OCI-LY7 (cell line): ENCODE results near the gene ITGAV. TPM values are rescaled to one million over a fixed set of nuclear protein-coding genes. Genes with fewer than 3 reads are reported as not detected.

Experiments
- BruUV-seq: library from RNA; stranded (reverse); fragments of 400-500 nt; replicated peaks from 2 replicates; lab custom pipeline; 2021; lab: Mats Ljungman, UMichigan
- CTCF ChIA-PET: fragments of 300-600 bp; sonication (Branson Sonifier 250); formaldehyde crosslinking; loops from one replicate; lab custom pipeline; 2022; ENCODE audit warnings: antibody characterized with exemption; ENCODE audit not compliant: unreplicated experiment; lab: Charles Lee
- POLR2A ChIA-PET: fragments of 300-600 bp; sonication (Branson Sonifier 250); formaldehyde crosslinking; loops from one replicate; lab custom pipeline; 2022; ENCODE audit warnings: antibody characterized with exemption; lab: Charles Lee
- DNase-seq: peaks from one replicate; pipeline ENCODE4 v3.0.0-alpha.2; 2015; ENCODE audit warnings: low spot score
- H2AFZ ChIP-seq: fragments of 200-600 bp; sonication (generic), shearing (Covaris generic); 2 replicates; pipeline ENCODE4 v1.6.1; 2014; ENCODE audit warnings: mild to moderate bottlenecking, antibody characterized with exemption, low read length, moderate library complexity
- H3K27ac ChIP-seq: fragments of 200-600 bp; sonication (generic); 2 replicates; pipeline ENCODE4 v1.5.1; 2014; ENCODE audit warnings: mixed run types, low read depth, mild to moderate bottlenecking, moderate library complexity, low read length, inconsistent platforms; ENCODE audit not compliant: poor library complexity, severe bottlenecking
- H3K36me3 ChIP-seq: fragments of 200-600 bp; sonication (generic); 2 replicates; pipeline ENCODE4 v1.6.1; 2014; ENCODE audit warnings: mild to moderate bottlenecking, antibody characterized with exemption, low read length, moderate library complexity, mixed read lengths; ENCODE audit not compliant: insufficient read depth
- H3K4me1 ChIP-seq: fragments of 200-600 bp; sonication (generic); 2 replicates; pipeline ENCODE4 v1.5.1; 2014; ENCODE audit warnings: mild to moderate bottlenecking, low read length; ENCODE audit not compliant: insufficient read depth, poor library complexity, severe bottlenecking
- H3K4me2 ChIP-seq: fragments of 200-600 bp; sonication (generic); 2 replicates; pipeline ENCODE4 v1.6.1; 2014; ENCODE audit warnings: mild to moderate bottlenecking, low read length
- H3K4me3 ChIP-seq: fragments of 200-600 bp; sonication (generic); 2 replicates; pipeline ENCODE4 v1.5.1; 2014; ENCODE audit warnings: mild to moderate bottlenecking, low read depth, low read length; ENCODE audit not compliant: poor library complexity, severe bottlenecking
- H3K79me2 ChIP-seq: fragments of 200-600 bp; sonication (generic); 2 replicates; pipeline ENCODE4 v1.6.1; 2016; ENCODE audit warnings: low read depth, mild to moderate bottlenecking, low read length, moderate library complexity, mixed read lengths; ENCODE audit not compliant: insufficient read depth
- H3K9me2 ChIP-seq: fragments of 200-600 bp; sonication (generic); 2 replicates; pipeline ENCODE4 v1.6.1; 2016; ENCODE audit warnings: mild to moderate bottlenecking, low read length, mixed read lengths; ENCODE audit not compliant: insufficient read depth
- H3K9me3 ChIP-seq: fragments of 200-600 bp; sonication (generic); 2 replicates; pipeline ENCODE4 v1.6.1; 2014; ENCODE audit warnings: mild to moderate bottlenecking, mixed run types, low read length, mixed read lengths
- H4K20me1 ChIP-seq: fragments of 200-600 bp; sonication (generic); 2 replicates; pipeline ENCODE4 v1.6.1; 2014; ENCODE audit warnings: mild to moderate bottlenecking, antibody characterized with exemption, low read length, moderate library complexity, mixed read lengths; ENCODE audit not compliant: insufficient read depth
- EZH2phosphoT487 ChIP-seq: fragments of 200-600 bp; sonication (generic); IDR thresholded peaks from 2 replicates; pipeline ENCODE4 v1.6.1; 2018; ENCODE audit warnings: low read depth, borderline replicate concordance, mild to moderate bottlenecking, mixed run types, antibody characterized with exemption, low read length, moderate library complexity, mixed read lengths
- intact Hi-C: fragments of 100-400 bp; cut with micrococcal nuclease; formaldehyde crosslinking; loops from one replicate; pipeline ENCODE4 v1.10.0; 2022; ENCODE audit not compliant: unreplicated experiment
- total RNA-seq, 2 experiments: library from RNA; depleted of rRNA in 1 of 2; stranded (reverse); fragments of >200 nt in 1 of 2; shearing (Covaris generic) in 1 of 2; gene quantifications; 2 replicates each; pipeline ENCODE4 v1.2.3, GENCODE V29; 2014 to 2022
- TF ChIP-seq, protein P1 (sequence below): fragments of 200-600 bp; sonication (generic); conservative IDR thresholded peaks from 2 replicates; pipeline ENCODE4 v1.5.1; 2014; ENCODE audit warnings: mild to moderate bottlenecking, antibody characterized with exemption, low read length, moderate library complexity, mixed read lengths

Gene ITGAV
- total RNA-seq, 2 experiments from 2014 or later, result 1.1 to 3.2 TPM

DNA sequence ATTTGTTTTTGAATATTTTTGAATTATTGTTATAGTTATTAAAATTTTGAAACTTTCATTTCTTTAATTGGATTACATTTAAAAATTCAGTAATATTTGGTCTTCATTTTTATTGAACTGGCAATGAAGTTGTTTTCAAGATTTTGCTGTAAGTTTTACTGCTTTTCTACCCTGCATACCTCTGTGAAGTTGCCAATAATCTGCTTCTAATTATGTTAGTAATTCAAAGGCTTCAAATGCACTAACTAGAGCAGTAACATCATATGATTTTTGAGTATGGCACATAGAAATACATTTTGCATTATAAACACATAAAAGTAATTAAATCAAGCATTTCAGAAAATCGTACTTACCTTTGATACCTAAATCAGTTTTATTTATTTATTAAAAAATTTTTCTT is 63.7 kb downstream of the ITGAV start:
- no peak overlapping the region for H3K27ac ChIP-seq
- H3K4me1 ChIP-seq, result no peaks in the 10 kb centered on the region
- intact Hi-C loops, result no loop called here
- H3K4me2 ChIP-seq, result no peak overlapping the region
- DNase-seq, result no peak
- no peaks in the 10 kb centered on the region for H3K36me3 ChIP-seq
- H3K79me2 ChIP-seq, result no peaks in the 10 kb centered on the region
- H3K9me2 ChIP-seq, result no peaks in the 10 kb centered on the region
- BruUV-seq, result no TSS peak
- H4K20me1 ChIP-seq, result no peaks in the 10 kb centered on the region
- ChIA-PET POLR2A (no interaction called here), CTCF (no interaction called here)
- no peak overlapping the region for H3K4me3 ChIP-seq
- H3K9me3 ChIP-seq, result no peaks in the 10 kb centered on the region
- TF ChIP-seq EZH2phosphoT487, result no peak
- TF ChIP-seq, protein P1, sequence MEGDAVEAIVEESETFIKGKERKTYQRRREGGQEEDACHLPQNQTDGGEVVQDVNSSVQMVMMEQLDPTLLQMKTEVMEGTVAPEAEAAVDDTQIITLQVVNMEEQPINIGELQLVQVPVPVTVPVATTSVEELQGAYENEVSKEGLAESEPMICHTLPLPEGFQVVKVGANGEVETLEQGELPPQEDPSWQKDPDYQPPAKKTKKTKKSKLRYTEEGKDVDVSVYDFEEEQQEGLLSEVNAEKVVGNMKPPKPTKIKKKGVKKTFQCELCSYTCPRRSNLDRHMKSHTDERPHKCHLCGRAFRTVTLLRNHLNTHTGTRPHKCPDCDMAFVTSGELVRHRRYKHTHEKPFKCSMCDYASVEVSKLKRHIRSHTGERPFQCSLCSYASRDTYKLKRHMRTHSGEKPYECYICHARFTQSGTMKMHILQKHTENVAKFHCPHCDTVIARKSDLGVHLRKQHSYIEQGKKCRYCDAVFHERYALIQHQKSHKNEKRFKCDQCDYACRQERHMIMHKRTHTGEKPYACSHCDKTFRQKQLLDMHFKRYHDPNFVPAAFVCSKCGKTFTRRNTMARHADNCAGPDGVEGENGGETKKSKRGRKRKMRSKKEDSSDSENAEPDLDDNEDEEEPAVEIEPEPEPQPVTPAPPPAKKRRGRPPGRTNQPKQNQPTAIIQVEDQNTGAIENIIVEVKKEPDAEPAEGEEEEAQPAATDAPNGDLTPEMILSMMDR, result no peak
- no peak overlapping the region for H2AFZ ChIP-seq

DNA sequence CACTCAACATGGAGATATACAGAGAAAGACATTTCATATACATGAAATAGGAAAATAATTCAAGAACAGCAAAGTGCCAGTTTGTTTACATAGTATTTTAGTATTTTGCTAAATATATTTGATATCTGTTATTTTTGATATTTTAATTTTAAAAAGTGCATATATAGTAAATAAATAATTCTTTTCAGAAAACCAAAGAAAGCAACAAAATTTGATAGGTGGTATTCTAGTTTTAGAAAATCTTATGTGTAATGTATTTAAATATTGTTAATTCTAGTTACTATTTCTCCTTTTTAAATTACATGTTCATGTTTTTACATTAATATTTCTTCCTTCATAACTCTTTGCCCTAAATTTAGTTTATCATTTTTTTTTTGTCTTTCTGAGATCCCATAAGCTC is 69.5 kb downstream of the ITGAV start:
- H3K9me2 ChIP-seq, result no peaks in the 10 kb centered on the region
- H4K20me1 ChIP-seq, result no peaks in the 10 kb centered on the region
- H3K4me1 ChIP-seq, result no peaks in the 10 kb centered on the region
- H3K36me3 ChIP-seq, result no peaks in the 10 kb centered on the region
- H3K9me3 ChIP-seq, result no peaks in the 10 kb centered on the region
- POLR2A ChIA-PET, result interaction anchor here (0.6 kb wide), 1 partner anchor 16 kb away, joined by 3 read pairs; no protein-coding TSS in a partner anchor
- DNase-seq, result no peak
- BruUV-seq, result no TSS peak
- H3K27ac ChIP-seq, result no peak overlapping the region
- H3K4me2 ChIP-seq, result no peak overlapping the region
- intact Hi-C loops, result no loop called here
- no peak overlapping the region for H2AFZ ChIP-seq
- no peak overlapping the region for H3K4me3 ChIP-seq
- no peak for TF ChIP-seq EZH2phosphoT487
- TF ChIP-seq, protein P1, result no peak
- CTCF ChIA-PET, result no interaction called here
- H3K79me2 ChIP-seq, result no peaks in the 10 kb centered on the region

DNA sequence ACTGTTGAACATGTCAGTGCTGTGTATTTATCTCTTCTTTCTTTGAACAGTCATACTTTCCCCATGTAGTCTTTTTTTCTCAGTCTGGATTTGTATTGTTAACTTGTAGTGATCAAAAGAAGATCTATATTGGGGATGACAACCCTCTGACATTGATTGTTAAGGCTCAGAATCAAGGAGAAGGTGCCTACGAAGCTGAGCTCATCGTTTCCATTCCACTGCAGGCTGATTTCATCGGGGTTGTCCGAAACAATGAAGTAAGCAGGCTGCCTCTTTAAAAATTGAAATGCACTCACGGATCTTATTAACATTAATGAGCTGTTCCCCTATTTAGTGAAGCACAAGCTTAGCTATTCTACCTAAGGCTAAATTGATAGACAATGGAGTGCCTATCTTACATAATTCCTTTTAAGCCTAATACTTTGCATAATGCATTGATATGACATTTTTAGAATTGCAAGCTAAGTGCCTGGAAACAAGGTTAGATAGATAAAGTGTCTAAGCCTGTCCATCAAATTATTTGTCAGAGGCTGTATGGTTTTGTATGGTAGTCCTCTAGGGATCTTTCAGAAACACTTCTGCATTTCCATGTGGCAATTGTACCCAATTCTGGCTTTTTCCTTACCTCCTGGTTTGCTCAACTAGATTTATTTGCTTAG is 74.7 kb downstream of the ITGAV start:
- no TSS peak for BruUV-seq
- DNase-seq, result no peak
- Histone ChIP-seq H3K4me3 (no peak overlapping the region), H3K27ac (no peak overlapping the region), H3K9me3 (no peaks in the 10 kb centered on the region), H3K79me2 (no peaks in the 10 kb centered on the region), H2AFZ (no peak overlapping the region), H3K36me3 (no peaks in the 10 kb centered on the region), H3K4me2 (no peak overlapping the region), H3K4me1 (no peaks in the 10 kb centered on the region), H3K9me2 (no peaks in the 10 kb centered on the region), H4K20me1 (no peaks in the 10 kb centered on the region)
- CTCF ChIA-PET, result no interaction called here
- no peak for TF ChIP-seq EZH2phosphoT487
- TF ChIP-seq, protein P1, result no peak
- intact Hi-C loops, result no loop called here
- POLR2A ChIA-PET, result interaction anchor here (0.7 kb wide), 1 partner anchor 30 kb away, joined by 3 read pairs; no protein-coding TSS in a partner anchor
